Mesenchymal stem cell (in vitro differentiated cells and primary cell): ENCODE results near the gene CCNE1.

Source experiments
- DNase-seq: peaks from one replicate; pipeline ENCODE4 v3.0.0-alpha.2; 2013
- H2AFZ ChIP-seq: one replicate; pipeline ENCODE4 v1.6.1; 2013; ENCODE audit warnings: low read depth, mild to moderate bottlenecking, control low read depth, inconsistent platforms, low read length, moderate library complexity
- H2AK5ac ChIP-seq: 2 replicates; pipeline ENCODE4 v1.6.1; 2013; ENCODE audit warnings: low read length, moderate library complexity, mild to moderate bottlenecking, inconsistent platforms; ENCODE audit not compliant: severe bottlenecking
- H2BK120ac ChIP-seq: one replicate; pipeline ENCODE4 v1.6.1; 2013; ENCODE audit warnings: low read depth, mild to moderate bottlenecking, inconsistent platforms, low read length, moderate library complexity
- H2BK12ac ChIP-seq, 2 experiments: one replicate each; pipeline ENCODE4 v1.6.1; 2013; ENCODE audit warnings: inconsistent platforms in 2 of 2, low read length in 2 of 2, mild to moderate bottlenecking in 2 of 2, moderate library complexity in 2 of 2, control low read depth in 1 of 2
- H2BK15ac ChIP-seq: one replicate; pipeline ENCODE4 v1.6.1; 2013; ENCODE audit warnings: mild to moderate bottlenecking, low read depth, inconsistent platforms; ENCODE audit not compliant: poor library complexity, severe bottlenecking
- H2BK5ac ChIP-seq: 2 replicates; pipeline ENCODE4 v1.6.1; 2013; ENCODE audit warnings: low read depth, mild to moderate bottlenecking, low read length, control low read depth, inconsistent platforms; ENCODE audit not compliant: poor library complexity, severe bottlenecking
- H3K14ac ChIP-seq, 2 experiments: one replicate each; pipeline ENCODE4 v1.6.1; 2013; ENCODE audit warnings: inconsistent platforms in 2 of 2, low read length in 2 of 2, control low read depth in 1 of 2, mild to moderate bottlenecking in 1 of 2, moderate library complexity in 1 of 2
- H3K18ac ChIP-seq, 2 experiments: one replicate each; pipeline ENCODE4 v1.6.1; 2013; ENCODE audit warnings: inconsistent platforms in 2 of 2, low read length in 2 of 2, control low read depth in 1 of 2, low read depth in 1 of 2, mild to moderate bottlenecking in 1 of 2
- H3K23ac ChIP-seq, 2 experiments: one replicate each; pipeline ENCODE4 v1.6.1; 2013; ENCODE audit warnings: inconsistent platforms in 2 of 2, low read length in 2 of 2, mild to moderate bottlenecking in 2 of 2, moderate library complexity in 2 of 2, control low read depth in 1 of 2
- H3K27ac ChIP-seq: 2 replicates; pipeline ENCODE4 v1.5.1; 2013; ENCODE audit warnings: mild to moderate bottlenecking, moderate library complexity, low read length, control low read depth, inconsistent platforms; ENCODE audit not compliant: poor library complexity, severe bottlenecking
- H3K27me3 ChIP-seq, 2 experiments: 2 replicates each; pipeline versions ENCODE4 v1.6.1 to v1.7.0; 2013; ENCODE audit warnings: low read length in 2 of 2, mild to moderate bottlenecking in 2 of 2, moderate library complexity in 2 of 2, control low read depth in 1 of 2, inconsistent platforms in 1 of 2; ENCODE audit not compliant: control insufficient read depth in 1 of 2, insufficient read depth in 1 of 2
- H3K36me3 ChIP-seq, 2 experiments: 2 replicates each; pipeline versions ENCODE4 v1.6.1 to v1.7.0; 2013; ENCODE audit warnings: low read length in 2 of 2, control low read depth in 1 of 2, inconsistent platforms in 1 of 2, low read depth in 1 of 2, mild to moderate bottlenecking in 1 of 2; ENCODE audit not compliant: insufficient read depth in 2 of 2, control insufficient read depth in 1 of 2
- H3K4ac ChIP-seq, 2 experiments: one replicate each; pipeline ENCODE4 v1.6.1; 2013; ENCODE audit warnings: inconsistent platforms in 2 of 2, low read length in 2 of 2, mild to moderate bottlenecking in 2 of 2, moderate library complexity in 2 of 2, control low read depth in 1 of 2, low read depth in 1 of 2
- H3K4me1 ChIP-seq: 2 replicates; pipeline ENCODE4 v1.6.1; 2013; ENCODE audit warnings: low read depth, low read length, control low read depth; ENCODE audit not compliant: control insufficient read depth, insufficient read depth
- H3K4me2 ChIP-seq: 2 replicates; pipeline ENCODE4 v1.6.1; 2013; ENCODE audit warnings: low read length, mild to moderate bottlenecking, inconsistent platforms; ENCODE audit not compliant: poor library complexity, severe bottlenecking
- H3K4me3 ChIP-seq, 2 experiments: 2 replicates each; pipeline versions ENCODE4 v1.5.1 to v1.7.0; 2013; ENCODE audit warnings: low read length in 2 of 2, mild to moderate bottlenecking in 2 of 2, control low read depth in 1 of 2, low read depth in 1 of 2; ENCODE audit not compliant: insufficient read depth in 1 of 2
- H3K79me1 ChIP-seq: replicated peaks from 2 replicates; pipeline ENCODE4 v1.6.1; 2013; ENCODE audit warnings: mild to moderate bottlenecking, control low read depth, low read length, inconsistent platforms; ENCODE audit not compliant: poor library complexity, severe bottlenecking
- H3K9ac ChIP-seq: 2 replicates; pipeline ENCODE4 v1.7.0; 2013; ENCODE audit warnings: mild to moderate bottlenecking, low read length, moderate library complexity
- H3K9me3 ChIP-seq: 2 replicates; pipeline ENCODE4 v1.7.0; 2013; ENCODE audit warnings: mild to moderate bottlenecking, low read length; ENCODE audit not compliant: control insufficient read depth
- H4K8ac ChIP-seq: one replicate; pipeline ENCODE4 v1.6.1; 2013; ENCODE audit warnings: inconsistent platforms, mild to moderate bottlenecking, low read length, moderate library complexity
- H4K91ac ChIP-seq: one replicate; pipeline ENCODE4 v1.6.1; 2013; ENCODE audit warnings: mild to moderate bottlenecking, low read length, inconsistent platforms
- WGBS: methylation state at CpG from one replicate; pipeline ENCODE4 v1.1.7; 2013; ENCODE audit warnings: mixed read lengths; 5-methylcytosine and 5-hydroxymethylcytosine counted together

CCNE1 gene

DNA sequence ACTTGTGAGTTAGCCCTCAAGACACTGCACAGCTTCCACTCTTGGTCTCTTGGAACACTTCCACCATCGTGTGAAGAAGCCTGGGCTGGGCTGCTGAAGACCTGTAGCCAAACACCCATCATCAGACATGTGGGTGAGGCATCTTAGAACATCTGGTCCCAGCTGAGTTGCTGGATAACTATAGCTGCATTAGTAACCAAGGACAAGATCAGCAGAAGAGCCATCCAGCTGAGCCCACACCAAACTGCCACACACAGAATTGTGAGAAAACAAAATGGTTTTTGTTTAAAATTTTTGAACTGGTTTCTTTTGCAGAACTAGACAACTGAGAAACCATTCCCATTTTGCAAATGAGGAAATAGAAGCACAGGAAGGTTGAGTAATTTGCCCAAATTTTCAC is 56.2 kb downstream of the CCNE1 start:
- H3K4me2 ChIP-seq, result no peak overlapping the region
- no peak overlapping the region for H3K9ac ChIP-seq
- H3K9me3 ChIP-seq, result peaks cover 8% of the 10 kb centered on the region
- H4K8ac ChIP-seq, result no peak overlapping the region
- no peak overlapping the region for H2BK5ac ChIP-seq
- H3K23ac ChIP-seq, result no peak overlapping the region
- H3K4me1 ChIP-seq, result peaks cover 6% of the 10 kb centered on the region
- H3K4ac ChIP-seq, result no peak overlapping the region
- no peak overlapping the region for H3K14ac ChIP-seq
- H4K91ac ChIP-seq, result no peak overlapping the region
- WGBS, result 44% methylated on average over 1 of the region's 1 CpG
- no peaks in the 10 kb centered on the region for H3K36me3 ChIP-seq
- no peak for DNase-seq
- no peaks in the 10 kb centered on the region for H3K79me1 ChIP-seq
- no peak overlapping the region for H2AK5ac ChIP-seq
- no peak overlapping the region for H3K4me3 ChIP-seq
- no peak overlapping the region for H2BK15ac ChIP-seq
- no peak overlapping the region for H3K18ac ChIP-seq
- H3K27ac ChIP-seq, result no peak overlapping the region
- H2BK120ac ChIP-seq, result no peak overlapping the region
- H2BK12ac ChIP-seq, result no peak overlapping the region
- no peak overlapping the region for H2AFZ ChIP-seq
- peaks cover 18 to 39% of the 10 kb centered on the region in 2 experiments for H3K27me3 ChIP-seq

DNA sequence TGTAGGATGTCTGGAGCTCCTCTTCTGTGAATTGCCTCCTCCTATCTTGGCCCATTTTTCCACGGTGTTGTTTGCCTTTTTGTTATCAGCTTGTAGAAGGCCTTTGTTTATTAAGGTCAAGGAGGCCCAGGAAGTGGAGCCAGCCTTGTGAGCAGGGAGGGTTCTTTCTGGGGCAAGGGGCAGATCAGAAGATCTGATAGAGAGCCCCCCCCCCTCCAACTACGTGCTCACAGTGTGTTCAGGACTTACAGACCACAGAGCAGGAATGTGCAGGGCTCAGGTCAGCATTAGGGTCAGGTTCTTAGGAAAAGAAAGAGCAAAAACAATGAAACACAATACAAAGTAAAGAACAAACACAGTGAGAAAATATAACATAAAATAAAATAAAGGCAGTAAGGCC is 59.4 kb downstream of the CCNE1 start:
- H3K23ac ChIP-seq, result no peak overlapping the region
- no peak overlapping the region for H2BK15ac ChIP-seq
- no peak overlapping the region for H2AK5ac ChIP-seq
- H3K36me3 ChIP-seq, result no peaks in the 10 kb centered on the region
- no peak overlapping the region for H3K9ac ChIP-seq
- no peak for DNase-seq
- no peak overlapping the region for H3K27ac ChIP-seq
- no CpG with 5 or more reads among the region's 2 CpGs for WGBS
- H3K4me3 ChIP-seq, result no peak overlapping the region
- no peak overlapping the region for H4K91ac ChIP-seq
- peaks cover 26 to 38% of the 10 kb centered on the region in 2 experiments for H3K27me3 ChIP-seq
- peaks cover 16% of the 10 kb centered on the region for H3K4me1 ChIP-seq
- no peak overlapping the region for H2BK12ac ChIP-seq
- H3K9me3 ChIP-seq, result peaks cover 8% of the 10 kb centered on the region
- no peak overlapping the region for H3K4me2 ChIP-seq
- H4K8ac ChIP-seq, result no peak overlapping the region
- no peak overlapping the region for H3K18ac ChIP-seq
- H2BK5ac ChIP-seq, result no peak overlapping the region
- no peak overlapping the region for H3K14ac ChIP-seq
- no peak overlapping the region for H2AFZ ChIP-seq
- H3K4ac ChIP-seq, result no peak overlapping the region
- no peaks in the 10 kb centered on the region for H3K79me1 ChIP-seq
- no peak overlapping the region for H2BK120ac ChIP-seq

DNA sequence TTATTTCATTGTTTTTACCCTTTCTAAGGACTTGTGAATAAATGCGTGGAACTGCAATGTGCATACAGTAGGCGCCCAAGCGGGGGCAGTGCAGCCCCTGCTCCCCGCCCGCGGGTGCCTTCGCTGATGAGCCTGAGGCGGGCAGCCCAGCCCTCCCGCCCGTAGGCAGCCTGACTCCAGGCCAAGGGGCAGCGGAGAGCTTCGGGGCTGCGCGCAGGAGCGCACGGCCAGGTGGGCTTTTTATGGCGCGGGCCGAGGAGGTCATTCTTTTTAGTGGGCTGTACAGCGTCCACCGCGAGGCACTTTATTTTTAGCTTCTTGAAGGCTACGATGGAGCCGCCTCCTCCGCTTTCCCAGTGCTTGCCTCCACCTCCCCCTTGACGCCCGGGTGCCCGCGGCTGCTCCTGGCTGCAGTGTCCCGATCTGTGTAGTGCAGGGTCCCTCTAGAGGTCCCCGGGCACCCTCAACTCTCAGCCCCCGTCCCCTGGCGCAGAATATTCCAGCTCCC is 60.5 kb downstream of the CCNE1 start:
- peaks cover 32 to 44% of the 10 kb centered on the region in 2 experiments for H3K27me3 ChIP-seq
- no peak overlapping the region for H3K4me3 ChIP-seq
- no peak overlapping the region for H2BK120ac ChIP-seq
- no peaks in the 10 kb centered on the region for H3K36me3 ChIP-seq
- H3K9me3 ChIP-seq, result peaks cover 8% of the 10 kb centered on the region
- H4K8ac ChIP-seq, result peak overlapping the region; percentile 64
- H2AFZ ChIP-seq, result no peak overlapping the region
- H2BK15ac ChIP-seq, result no peak overlapping the region
- H3K27ac ChIP-seq, result no peak overlapping the region
- no peak overlapping the region for H3K9ac ChIP-seq
- no peak overlapping the region for H4K91ac ChIP-seq
- H3K14ac ChIP-seq, result no peak overlapping the region
- no peak overlapping the region for H3K4ac ChIP-seq
- H2AK5ac ChIP-seq, result no peak overlapping the region
- no peak overlapping the region for H3K18ac ChIP-seq
- H3K4me1 ChIP-seq, result peaks cover 16% of the 10 kb centered on the region
- no peak overlapping the region for H2BK12ac ChIP-seq
- peak; percentile 35 for DNase-seq
- WGBS, result 6% methylated on average over 30 of the region's 33 CpGs
- peak overlapping the region; percentile 22 for H3K4me2 ChIP-seq
- H3K23ac ChIP-seq, result no peak overlapping the region
- peak overlapping the region; percentile 8 for H2BK5ac ChIP-seq
- H3K79me1 ChIP-seq, result no peaks in the 10 kb centered on the region

- Histone ChIP-seq H3K4me3 (peak overlapping the region; percentile 44 to 46), H3K9ac (no peak overlapping the region), H2AK5ac (no peak overlapping the region), H2BK15ac (peak overlapping the region; percentile 83), H3K27ac (no peak overlapping the region), H3K18ac (peak overlapping the region; percentile 21 to 33), H2AFZ (peak overlapping the region; percentile 61), H2BK12ac (no peak overlapping the region), H3K23ac (no peak overlapping the region), H3K27me3 (peaks cover 37 to 51% of the 10 kb centered on the region in 2 experiments), H3K4ac (no peak overlapping the region), H3K4me2 (peak overlapping the region; percentile 100), H3K36me3 (no peaks in the 10 kb centered on the region), H2BK120ac (peak overlapping the region; percentile 61), H4K8ac (peak overlapping the region; percentile 72), H2BK5ac (no peak overlapping the region), H4K91ac (peak overlapping the region; percentile 68), H3K79me1 (no peaks in the 10 kb centered on the region), H3K9me3 (peaks cover under 1% of the 10 kb centered on the region), H3K4me1 (peaks cover 16% of the 10 kb centered on the region), H3K14ac (peak overlapping the region in 1 of 2 experiments; percentile 11)
- DNase-seq, result peak; percentile 33
- 5% methylated on average over 53 of the region's 77 CpGs for WGBS
These were observed 61.4 kb downstream of the CCNE1 start for GRCh38 chr19:29873024-29873800.
